Neural cell (in vitro differentiated cells): ENCODE results near the gene LDLRAD4. TPM values are rescaled to one million over a fixed set of nuclear protein-coding genes. Genes with fewer than 3 reads are reported as not detected.

ENCODE experiments used
- H2AFZ ChIP-seq: fragments of 200-600, 300-800 bp; sonication (generic), shearing (Covaris generic); 2 replicates; pipeline ENCODE4 v1.6.0; 2014; ENCODE audit warnings: low read depth, mild to moderate bottlenecking, antibody characterized with exemption, low read length, moderate library complexity
- H3F3A ChIP-seq: fragments of 200-600 bp; shearing (Covaris generic); 2 replicates; pipeline ENCODE4 v1.6.1; 2016; ENCODE audit warnings: mild to moderate bottlenecking, moderate library complexity, mixed read lengths, antibody characterized with exemption, low read length; ENCODE audit not compliant: insufficient read depth, poor library complexity, severe bottlenecking
- H3K27ac ChIP-seq: fragments of 200-600, 300-800 bp; sonication (generic), shearing (Covaris generic); 2 replicates; pipeline ENCODE4 v1.5.1; 2014; ENCODE audit warnings: mild to moderate bottlenecking, low read length, moderate library complexity
- H3K27me3 ChIP-seq: fragments of 300-800, 200-600 bp; sonication (generic), shearing (Covaris generic); 2 replicates; pipeline ENCODE4 v1.6.0; 2014; ENCODE audit warnings: mild to moderate bottlenecking, low read depth, low read length, moderate library complexity; ENCODE audit not compliant: insufficient read depth
- H3K36me3 ChIP-seq: fragments of 300-800, 200-600 bp; sonication (generic), shearing (Covaris generic); 2 replicates; pipeline ENCODE4 v1.5.1; 2014; ENCODE audit warnings: mild to moderate bottlenecking, antibody characterized with exemption, low read length, moderate library complexity; ENCODE audit not compliant: insufficient read depth
- H3K4me2 ChIP-seq: fragments of 300-800, 200-600 bp; sonication (generic), shearing (Covaris generic); 2 replicates; pipeline ENCODE4 v1.6.0; 2014; ENCODE audit warnings: mild to moderate bottlenecking, low read length
- H3K4me3 ChIP-seq: fragments of 300-800, 200-600 bp; sonication (generic), shearing (Covaris generic); 2 replicates; pipeline ENCODE4 v1.5.1; 2014; ENCODE audit warnings: mild to moderate bottlenecking, low read length, moderate library complexity
- H3K79me2 ChIP-seq: fragments of 200-600 bp; shearing (Covaris generic); replicated peaks from 2 replicates; pipeline ENCODE4 v1.6.0; 2014; ENCODE audit warnings: mild to moderate bottlenecking, low read length, moderate library complexity; ENCODE audit not compliant: insufficient read depth
- H3K9ac ChIP-seq: fragments of 300-800, 200-600 bp; sonication (generic), shearing (Covaris generic); 2 replicates; pipeline ENCODE4 v1.6.1; 2016; ENCODE audit warnings: mild to moderate bottlenecking, low read length, mixed read lengths
- H3K9me2 ChIP-seq: fragments of 200-600 bp; shearing (Covaris generic); 2 replicates; pipeline ENCODE4 v1.6.1; 2016; ENCODE audit warnings: mild to moderate bottlenecking, low read length, mixed read lengths; ENCODE audit not compliant: insufficient read depth
- H3K9me3 ChIP-seq: fragments of 200-600, 300-800 bp; sonication (generic), shearing (Covaris generic); 2 replicates; pipeline ENCODE4 v1.6.1; 2016; ENCODE audit warnings: mild to moderate bottlenecking, mixed run types, low read length, moderate library complexity, mixed read lengths
- H4K20me1 ChIP-seq: fragments of 200-600 bp; shearing (Covaris generic); 2 replicates; pipeline ENCODE4 v1.6.1; 2016; ENCODE audit warnings: mild to moderate bottlenecking, mixed run types; ENCODE audit not compliant: insufficient read depth
- CTCF ChIP-seq: fragments of 450-650 bp; IDR thresholded peaks from 2 replicates; pipeline ENCODE4 v1.5.1; 2014; ENCODE audit warnings: antibody characterized with exemption, mild to moderate bottlenecking, moderate library complexity; ENCODE audit not compliant: poor library complexity, severe bottlenecking
- EP300 ChIP-seq: fragments of 450-650 bp; conservative IDR thresholded peaks from 2 replicates; pipeline ENCODE4 v1.6.1; 2014; ENCODE audit warnings: antibody characterized with exemption, mild to moderate bottlenecking, moderate library complexity; ENCODE audit not compliant: poor library complexity, severe bottlenecking
- EZH2 ChIP-seq: fragments of 200-600, 300-800 bp; shearing (Covaris generic), sonication (generic); IDR thresholded peaks from 2 replicates; pipeline ENCODE4 v1.6.1; 2014; ENCODE audit warnings: antibody characterized with exemption, low read length, borderline replicate concordance, mild to moderate bottlenecking; ENCODE audit not compliant: insufficient read depth, poor library complexity, severe bottlenecking
- MXI1 ChIP-seq: fragments of 450-650 bp; conservative IDR thresholded peaks from 2 replicates; pipeline ENCODE4 v1.6.1; 2014; ENCODE audit warnings: antibody characterized with exemption, mild to moderate bottlenecking; ENCODE audit not compliant: poor library complexity, severe bottlenecking
- POLR2AphosphoS5 ChIP-seq: IDR thresholded peaks from 2 replicates; pipeline ENCODE4 v1.6.1; 2012
- RAD21 ChIP-seq: fragments of 450-650 bp; conservative IDR thresholded peaks from 2 replicates; pipeline ENCODE4 v1.6.1; 2014; ENCODE audit warnings: antibody characterized with exemption, mild to moderate bottlenecking, moderate library complexity
- REST ChIP-seq: IDR thresholded peaks from 2 replicates; pipeline ENCODE4 v1.6.1; 2012; ENCODE audit warnings: borderline replicate concordance
- SMC3 ChIP-seq: fragments of 450-650 bp; conservative IDR thresholded peaks from 2 replicates; pipeline ENCODE4 v1.6.1; 2014; ENCODE audit warnings: antibody characterized with exemption, mild to moderate bottlenecking, moderate library complexity; ENCODE audit not compliant: poor library complexity
- TAF1 ChIP-seq: IDR thresholded peaks from 2 replicates; pipeline ENCODE4 v1.6.1; 2012; ENCODE audit warnings: low read depth
- polyA plus RNA-seq: library from polyadenylated mRNA; depleted of rRNA; stranded (reverse); fragments of >200 nt; gene quantifications from 2 replicates; pipeline ENCODE4 v1.2.3, GENCODE V29; 2014

Gene LDLRAD4
- polyA plus RNA-seq, 1 donor from 2014 or later = 3.7 TPM

DNA sequence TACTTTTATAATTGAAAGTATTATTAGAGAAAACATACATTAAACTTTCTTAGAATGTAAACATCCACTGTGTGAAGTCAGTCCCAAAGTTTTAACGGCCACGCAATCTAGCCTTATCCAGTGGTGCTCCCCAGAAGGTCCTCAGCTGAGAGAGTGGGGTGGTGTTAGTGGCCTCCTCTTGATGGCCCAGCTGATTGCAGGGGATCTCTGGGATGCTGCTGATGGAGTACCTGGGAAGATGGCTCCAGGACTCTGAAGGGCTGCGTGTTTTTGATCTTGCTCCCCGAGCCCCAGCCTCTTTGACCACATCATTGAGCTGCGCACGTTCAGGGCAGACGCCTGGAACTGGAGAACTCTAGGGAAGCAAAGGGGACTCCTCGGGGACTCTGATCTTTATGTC lies 326.4 kb downstream of the LDLRAD4 start:
- no peak overlapping the region for H2AFZ ChIP-seq
- H4K20me1 ChIP-seq = no peaks in the 10 kb centered on the region
- no peak overlapping the region for H3K4me3 ChIP-seq
- no peak overlapping the region for H3K9ac ChIP-seq
- no peak overlapping the region for H3K27ac ChIP-seq
- H3K9me3 ChIP-seq = no peaks in the 10 kb centered on the region
- H3K36me3 ChIP-seq = no peaks in the 10 kb centered on the region
- H3K4me2 ChIP-seq = no peak overlapping the region
- H3K27me3 ChIP-seq = no peaks in the 10 kb centered on the region
- no peaks in the 10 kb centered on the region for H3F3A ChIP-seq
- no peaks in the 10 kb centered on the region for H3K79me2 ChIP-seq
- TF ChIP-seq EZH2 (no peak), POLR2AphosphoS5 (no peak), RAD21 (no peak), CTCF (no peak), EP300 (no peak), SMC3 (no peak), TAF1 (no peak), MXI1 (no peak), REST (no peak)
- H3K9me2 ChIP-seq = no peaks in the 10 kb centered on the region

DNA sequence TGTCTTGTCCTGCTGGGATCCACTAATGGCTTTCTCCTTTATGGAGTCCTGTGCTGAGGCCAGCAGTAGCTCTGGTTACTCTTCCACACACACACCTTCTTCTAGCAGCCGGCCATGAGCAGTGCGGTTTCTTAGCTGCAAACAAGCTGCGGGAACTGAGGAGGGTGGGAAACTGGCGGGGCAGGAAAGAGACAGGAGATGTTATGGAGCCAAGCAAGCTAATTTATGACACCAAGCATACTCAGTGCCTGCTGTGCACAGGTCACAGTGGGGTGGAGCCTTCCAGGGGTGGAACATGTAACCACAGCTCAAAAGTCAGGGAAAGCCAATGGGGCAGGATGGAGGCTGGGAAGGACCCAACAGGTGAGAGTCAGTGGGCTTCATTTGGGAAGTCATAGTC lies 327.0 kb downstream of the LDLRAD4 start:
- Histone ChIP-seq H3K4me3 (no peak overlapping the region), H3K27me3 (no peaks in the 10 kb centered on the region), H3K9me3 (no peaks in the 10 kb centered on the region), H3K79me2 (no peaks in the 10 kb centered on the region), H3K9me2 (no peaks in the 10 kb centered on the region), H3K27ac (no peak overlapping the region), H2AFZ (no peak overlapping the region), H3K9ac (no peak overlapping the region), H4K20me1 (no peaks in the 10 kb centered on the region), H3F3A (no peaks in the 10 kb centered on the region), H3K36me3 (no peaks in the 10 kb centered on the region), H3K4me2 (no peak overlapping the region)
- TF ChIP-seq EP300 = no peak
- no peak for TF ChIP-seq SMC3
- no peak for TF ChIP-seq REST
- no peak for TF ChIP-seq MXI1
